HepG2 (cell line): ENCODE results near the gene CASKIN2.

Experiments
- CREB1 ChIP-seq, 2 experiments: fragments of 450-650 bp in 1 of 2; IDR thresholded peaks; 2 replicates each; pipeline ENCODE4 v1.6.1; 2016 to 2017; ENCODE audit warnings: control low read depth in 1 of 2, mild to moderate bottlenecking in 1 of 2, missing compliant biosample characterization in 1 of 2, missing genetic modification characterization in 1 of 2
- MED1 ChIP-seq: sonication (generic); formaldehyde crosslinking; IDR thresholded peaks from 2 replicates; pipeline ENCODE4 v1.4.0; 2020; ENCODE audit warnings: missing genetic modification reagents
- MXI1 ChIP-seq: IDR thresholded peaks from 3 replicates; pipeline ENCODE4 v1.6.1; 2012; ENCODE audit warnings: low read depth, low read length, inconsistent platforms, borderline replicate concordance
- NR2F2 ChIP-seq: IDR thresholded peaks from 2 replicates; pipeline ENCODE4 v1.6.1; 2012; ENCODE audit warnings: low read depth, inconsistent platforms, borderline replicate concordance
- POLR2A ChIP-seq, 2 experiments: IDR thresholded peaks; 2 replicates each; pipeline ENCODE4 v1.6.1; 2011; ENCODE audit warnings: low read depth in 2 of 2, low read length in 2 of 2, mild to moderate bottlenecking in 1 of 2, moderate library complexity in 1 of 2; ENCODE audit not compliant: insufficient read depth in 1 of 2
- SOX6 ChIP-seq, 2 experiments: fragments of 450-650 bp in 1 of 2; sonication (generic) in 1 of 2; formaldehyde crosslinking in 1 of 2; IDR thresholded peaks; 2 replicates each; pipeline versions ENCODE4 v1.4.0 to v1.6.1; 2017 to 2020; ENCODE audit warnings: antibody characterized with exemption in 1 of 2, mild to moderate bottlenecking in 1 of 2, missing genetic modification reagents in 1 of 2
- TCF7 ChIP-seq: sonication (generic); IDR thresholded peaks from 2 replicates; pipeline ENCODE4 v1.6.1; 2016; ENCODE audit warnings: antibody characterized with exemption, low read depth
- TFDP1 ChIP-seq: IDR thresholded peaks from 2 replicates; pipeline ENCODE4 v1.6.1; 2016; ENCODE audit warnings: missing compliant biosample characterization, missing genetic modification reagents, borderline replicate concordance
- ZFY ChIP-seq: sonication (generic); formaldehyde crosslinking; IDR thresholded peaks from 2 replicates; pipeline ENCODE4 v1.4.0; 2020; ENCODE audit warnings: missing genetic modification reagents
- ZNF274 ChIP-seq: sonication (generic); formaldehyde crosslinking; IDR thresholded peaks from 2 replicates; pipeline ENCODE4 v1.5.1; 2020; ENCODE audit warnings: mild to moderate bottlenecking, missing genetic modification reagents
- TF ChIP-seq, protein P1 (sequence below): sonication (generic); formaldehyde crosslinking; IDR thresholded peaks from 2 replicates; pipeline ENCODE4 v1.5.1; 2020; ENCODE audit warnings: mild to moderate bottlenecking, missing genetic modification reagents
- TF ChIP-seq, protein P2 (sequence below): sonication (generic); formaldehyde crosslinking; IDR thresholded peaks from 2 replicates; pipeline ENCODE4 v1.5.0; 2020; ENCODE audit warnings: mild to moderate bottlenecking, missing genetic modification reagents, moderate library complexity
- TF ChIP-seq, protein P3 (sequence below): sonication (generic); formaldehyde crosslinking; conservative IDR thresholded peaks from 2 replicates; pipeline ENCODE4 v1.4.0; 2020; ENCODE audit warnings: missing genetic modification reagents

DNA sequence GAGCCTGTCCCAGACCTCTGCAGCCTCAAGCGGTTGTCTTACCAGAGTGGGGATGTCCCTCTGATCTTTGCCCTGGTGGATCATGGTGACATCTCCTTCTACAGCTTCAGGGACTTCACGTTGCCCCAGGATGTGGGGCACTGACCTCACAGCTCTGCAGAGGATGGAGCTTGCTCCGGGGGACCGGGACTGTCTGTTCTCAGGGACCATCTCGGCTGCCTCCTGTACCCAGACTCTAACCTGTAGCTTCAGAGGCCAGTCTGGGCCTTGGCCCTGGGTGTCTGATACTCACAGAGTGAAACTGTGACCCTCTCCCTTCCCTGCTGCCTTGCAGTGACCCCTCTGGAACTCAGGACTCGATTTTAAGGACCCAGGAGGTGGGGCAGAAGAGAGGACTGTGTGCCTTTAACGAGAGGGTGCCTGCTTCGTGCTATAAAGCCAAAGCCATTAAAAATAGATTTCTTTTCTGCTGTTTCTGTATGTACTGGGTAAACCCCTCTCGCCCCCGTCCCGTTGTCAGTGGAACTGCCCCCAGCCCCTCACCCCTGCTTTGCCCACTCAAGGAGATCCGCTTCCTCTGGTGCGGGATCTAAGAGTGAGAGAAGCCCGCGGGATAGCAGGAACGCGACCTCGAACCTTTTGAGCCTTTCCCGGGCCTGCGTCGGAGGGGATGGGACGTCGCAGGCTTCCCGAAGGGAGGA lies 9.1 kb upstream of the CASKIN2 start:
- TF ChIP-seq ZFY (CRISPR knock-in tag) = no peak
- no peak for TF ChIP-seq TCF7
- TF ChIP-seq TFDP1 (CRISPR knock-in tag) = no peak
- TF ChIP-seq SOX6 (IDR thresholded peaks at IDR 0.05) = no peak
- TF ChIP-seq SOX6 (CRISPR knock-in tag; IDR thresholded peaks at IDR 0.05) = no peak
- TF ChIP-seq POLR2A (IDR thresholded peaks at IDR 0.05; ENCODE audit: insufficient read depth in 1 of 2, low read depth in 2 of 2, low read length in 2 of 2) = no peak
- TF ChIP-seq, protein P1, sequence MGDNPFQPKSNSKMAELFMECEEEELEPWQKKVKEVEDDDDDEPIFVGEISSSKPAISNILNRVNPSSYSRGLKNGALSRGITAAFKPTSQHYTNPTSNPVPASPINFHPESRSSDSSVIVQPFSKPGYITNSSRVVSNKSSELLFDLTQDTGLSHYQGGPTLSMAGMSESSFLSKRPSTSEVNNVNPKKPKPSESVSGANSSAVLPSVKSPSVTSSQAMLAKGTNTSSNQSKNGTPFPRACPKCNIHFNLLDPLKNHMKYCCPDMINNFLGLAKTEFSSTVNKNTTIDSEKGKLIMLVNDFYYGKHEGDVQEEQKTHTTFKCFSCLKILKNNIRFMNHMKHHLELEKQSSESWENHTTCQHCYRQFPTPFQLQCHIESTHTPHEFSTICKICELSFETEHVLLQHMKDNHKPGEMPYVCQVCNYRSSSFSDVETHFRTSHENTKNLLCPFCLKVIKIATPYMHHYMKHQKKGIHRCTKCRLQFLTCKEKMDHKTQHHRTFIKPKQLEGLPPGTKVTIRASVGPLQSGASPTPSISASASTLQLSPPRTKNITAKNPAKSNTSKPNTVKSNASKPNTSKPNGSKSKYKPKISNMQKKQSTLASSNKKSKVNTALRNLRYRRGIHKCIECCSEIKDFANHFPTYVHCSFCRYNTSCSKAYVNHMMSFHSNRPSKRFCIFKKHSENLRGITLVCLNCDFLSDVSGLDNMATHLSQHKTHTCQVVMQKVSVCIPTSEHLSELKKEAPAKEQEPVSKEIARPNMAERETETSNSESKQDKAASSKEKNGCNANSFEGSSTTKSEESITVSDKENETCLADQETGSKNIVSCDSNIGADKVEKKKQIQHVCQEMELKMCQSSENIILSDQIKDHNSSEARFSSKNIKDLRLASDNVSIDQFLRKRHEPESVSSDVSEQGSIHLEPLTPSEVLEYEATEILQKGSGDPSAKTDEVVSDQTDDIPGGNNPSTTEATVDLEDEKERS (CRISPR knock-in tag) = no peak
- TF ChIP-seq, protein P2, sequence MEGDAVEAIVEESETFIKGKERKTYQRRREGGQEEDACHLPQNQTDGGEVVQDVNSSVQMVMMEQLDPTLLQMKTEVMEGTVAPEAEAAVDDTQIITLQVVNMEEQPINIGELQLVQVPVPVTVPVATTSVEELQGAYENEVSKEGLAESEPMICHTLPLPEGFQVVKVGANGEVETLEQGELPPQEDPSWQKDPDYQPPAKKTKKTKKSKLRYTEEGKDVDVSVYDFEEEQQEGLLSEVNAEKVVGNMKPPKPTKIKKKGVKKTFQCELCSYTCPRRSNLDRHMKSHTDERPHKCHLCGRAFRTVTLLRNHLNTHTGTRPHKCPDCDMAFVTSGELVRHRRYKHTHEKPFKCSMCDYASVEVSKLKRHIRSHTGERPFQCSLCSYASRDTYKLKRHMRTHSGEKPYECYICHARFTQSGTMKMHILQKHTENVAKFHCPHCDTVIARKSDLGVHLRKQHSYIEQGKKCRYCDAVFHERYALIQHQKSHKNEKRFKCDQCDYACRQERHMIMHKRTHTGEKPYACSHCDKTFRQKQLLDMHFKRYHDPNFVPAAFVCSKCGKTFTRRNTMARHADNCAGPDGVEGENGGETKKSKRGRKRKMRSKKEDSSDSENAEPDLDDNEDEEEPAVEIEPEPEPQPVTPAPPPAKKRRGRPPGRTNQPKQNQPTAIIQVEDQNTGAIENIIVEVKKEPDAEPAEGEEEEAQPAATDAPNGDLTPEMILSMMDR (CRISPR knock-in tag) = no peak
- TF ChIP-seq ZNF274 (CRISPR knock-in tag) = no peak
- TF ChIP-seq MED1 (CRISPR knock-in tag) = no peak
- TF ChIP-seq MXI1 = no peak
- TF ChIP-seq, protein P3, sequence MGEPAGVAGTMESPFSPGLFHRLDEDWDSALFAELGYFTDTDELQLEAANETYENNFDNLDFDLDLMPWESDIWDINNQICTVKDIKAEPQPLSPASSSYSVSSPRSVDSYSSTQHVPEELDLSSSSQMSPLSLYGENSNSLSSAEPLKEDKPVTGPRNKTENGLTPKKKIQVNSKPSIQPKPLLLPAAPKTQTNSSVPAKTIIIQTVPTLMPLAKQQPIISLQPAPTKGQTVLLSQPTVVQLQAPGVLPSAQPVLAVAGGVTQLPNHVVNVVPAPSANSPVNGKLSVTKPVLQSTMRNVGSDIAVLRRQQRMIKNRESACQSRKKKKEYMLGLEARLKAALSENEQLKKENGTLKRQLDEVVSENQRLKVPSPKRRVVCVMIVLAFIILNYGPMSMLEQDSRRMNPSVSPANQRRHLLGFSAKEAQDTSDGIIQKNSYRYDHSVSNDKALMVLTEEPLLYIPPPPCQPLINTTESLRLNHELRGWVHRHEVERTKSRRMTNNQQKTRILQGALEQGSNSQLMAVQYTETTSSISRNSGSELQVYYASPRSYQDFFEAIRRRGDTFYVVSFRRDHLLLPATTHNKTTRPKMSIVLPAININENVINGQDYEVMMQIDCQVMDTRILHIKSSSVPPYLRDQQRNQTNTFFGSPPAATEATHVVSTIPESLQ (CRISPR knock-in tag) = no peak
- no peak for TF ChIP-seq CREB1 (IDR thresholded peaks at IDR 0.05)
- no peak for TF ChIP-seq CREB1 (CRISPR knock-in tag; IDR thresholded peaks at IDR 0.05)
- no peak for TF ChIP-seq NR2F2
